HepG2 (cell line): ENCODE results near the gene HES6. TPM values are rescaled to one million over a fixed set of nuclear protein-coding genes. Genes with fewer than 3 reads are reported as not detected.

Source experiments
- E2F5 ChIP-seq: sonication (generic); formaldehyde crosslinking; conservative IDR thresholded peaks from 2 replicates; pipeline ENCODE4 v1.4.0; 2020; ENCODE audit warnings: missing genetic modification reagents
- ETS1 ChIP-seq: sonication (generic); formaldehyde crosslinking; IDR thresholded peaks from 2 replicates; pipeline ENCODE4 v1.4.0; 2020; ENCODE audit warnings: missing genetic modification reagents
- FOXK1 ChIP-seq: sonication (generic); formaldehyde crosslinking; IDR thresholded peaks from 2 replicates; pipeline ENCODE4 v1.4.0; 2020; ENCODE audit warnings: low read depth, missing genetic modification reagents, borderline replicate concordance
- GFI1 ChIP-seq: sonication (generic); formaldehyde crosslinking; IDR thresholded peaks from 2 replicates; pipeline ENCODE4 v1.5.0; 2020; ENCODE audit warnings: missing genetic modification reagents, mild to moderate bottlenecking, borderline replicate concordance
- HCFC1 ChIP-seq: fragments of 150-350 bp; IDR thresholded peaks from 2 replicates; pipeline ENCODE4 v1.6.1; 2014; ENCODE audit warnings: low read depth, low read length
- HOXA9 ChIP-seq: sonication (generic); formaldehyde crosslinking; IDR thresholded peaks from 2 replicates; pipeline ENCODE4 v1.8.1; 2022; ENCODE audit warnings: missing genetic modification reagents, mild to moderate bottlenecking, moderate library complexity, borderline replicate concordance
- MATR3 ChIP-seq: sonication (generic); formaldehyde crosslinking; IDR thresholded peaks from 2 replicates; pipeline ENCODE4 v1.4.0; 2020; ENCODE audit warnings: missing genetic modification reagents
- ONECUT2 ChIP-seq: sonication (generic); formaldehyde crosslinking; IDR thresholded peaks from 2 replicates; pipeline ENCODE4 v1.4.0; 2020; ENCODE audit warnings: missing genetic modification reagents
- PAX8 ChIP-seq: sonication (generic); formaldehyde crosslinking; IDR thresholded peaks from 2 replicates; pipeline ENCODE4 v1.8.0; 2022; ENCODE audit warnings: mild to moderate bottlenecking, missing genetic modification reagents, borderline replicate concordance
- PCBP2 ChIP-seq: fragments of 200-400 bp; formaldehyde crosslinking; optimal IDR thresholded peaks from 2 replicates; pipeline ENCODE3; 2018; ENCODE audit warnings: low read length, low read depth; ENCODE audit not compliant: poor library complexity, severe bottlenecking
- POLR2AphosphoS5 ChIP-seq: IDR thresholded peaks from 2 replicates; pipeline ENCODE4 v1.6.1; 2012; ENCODE audit warnings: low read depth, low read length
- PRDM15 ChIP-seq: sonication (generic); formaldehyde crosslinking; IDR thresholded peaks from 2 replicates; pipeline ENCODE4 v1.4.0; 2020; ENCODE audit warnings: missing genetic modification reagents
- PRDM4 ChIP-seq: sonication (generic); formaldehyde crosslinking; IDR thresholded peaks from 2 replicates; pipeline ENCODE4 v1.9.0; 2021; ENCODE audit warnings: missing genetic modification reagents, borderline replicate concordance
- RARA ChIP-seq: IDR thresholded peaks from 2 replicates; pipeline ENCODE4 v1.6.1; 2016; ENCODE audit warnings: missing genetic modification reagents, missing compliant biosample characterization
- REL ChIP-seq: sonication (generic); formaldehyde crosslinking; conservative IDR thresholded peaks from 2 replicates; pipeline ENCODE4 v1.8.0; 2022; ENCODE audit warnings: mild to moderate bottlenecking, missing genetic modification reagents, moderate library complexity
- RORA ChIP-seq: sonication (generic); formaldehyde crosslinking; IDR thresholded peaks from 2 replicates; pipeline ENCODE4 v1.5.0; 2020; ENCODE audit warnings: mild to moderate bottlenecking, missing genetic modification reagents, moderate library complexity
- SOX5 ChIP-seq: IDR thresholded peaks from 2 replicates; pipeline ENCODE4 v1.6.1; 2016; ENCODE audit warnings: borderline replicate concordance
- SP5 ChIP-seq: IDR thresholded peaks from 2 replicates; pipeline ENCODE4 v1.6.1; 2016; ENCODE audit warnings: low read depth, borderline replicate concordance
- ZMAT3 ChIP-seq: sonication (generic); formaldehyde crosslinking; conservative IDR thresholded peaks from 2 replicates; pipeline ENCODE4 v1.7.0; 2021; ENCODE audit warnings: missing genetic modification reagents
- ZNF30 ChIP-seq: sonication (generic); formaldehyde crosslinking; IDR thresholded peaks from 2 replicates; pipeline ENCODE4 v1.5.0; 2020; ENCODE audit warnings: mild to moderate bottlenecking, missing genetic modification reagents
- ZNF644 ChIP-seq: IDR thresholded peaks from 2 replicates; pipeline ENCODE4 v1.6.1; 2016; ENCODE audit warnings: low read depth
- ZNF816 ChIP-seq: sonication (generic); formaldehyde crosslinking; IDR thresholded peaks from 2 replicates; pipeline ENCODE4 v1.8.0; 2022; ENCODE audit warnings: missing genetic modification reagents, mild to moderate bottlenecking, borderline replicate concordance
- polyA plus RNA-seq, 8 experiments: library from polyadenylated mRNA; depleted of rRNA in 3 of 8; stranded (reverse) in 7 of 8; unstranded in 1 of 8; fragments of >200 nt; fragmentation: Illumina TruSeq in 4 of 8; extraction: Trizol in 4 of 8; gene quantifications; 2 replicates each; pipeline versions ENCODE4 v1.2.1 to v1.2.3, GENCODE V29; 2011 to 2016; ENCODE audit warnings: low read depth in 4 of 8, missing spikeins in 1 of 8, mixed read lengths in 1 of 8; ENCODE audit not compliant: insufficient read depth in 1 of 8
- total RNA-seq, 5 experiments: library from RNA; depleted of rRNA; stranded (reverse); fragments of >200 nt; fragmentation: Illumina TruSeq; extraction: Trizol; gene quantifications; 2 replicates each; pipeline ENCODE4 v1.2.3, GENCODE V29; 2016; ENCODE audit warnings: low read depth in 1 of 5

Gene HES6
- total and polyA plus RNA-seq, 2 of the 13 experiments (the other 11 are each of a cell fraction or from before 2014, with no cell fraction given) = 19.5 to 82.8 TPM

GRCh38 chr2:238239863-238240756, at the start of gene HES6 (continued):
- TF ChIP-seq ETS1 (CRISPR knock-in tag) (no peak), HOXA9 (CRISPR knock-in tag) (no peak), POLR2AphosphoS5 (peak; percentile 92), REL (no peak), ZNF816 (CRISPR knock-in tag) (no peak), E2F5 (CRISPR knock-in tag) (no peak), GFI1 (CRISPR knock-in tag) (peak; percentile 40; the same call in 1 of the 2 replicates), RARA (CRISPR knock-in tag) (no peak), MATR3 (no peak), PAX8 (CRISPR knock-in tag) (no peak), PCBP2 (no peak), ZMAT3 (CRISPR knock-in tag) (no peak), HCFC1 (no peak), RORA (CRISPR knock-in tag) (no peak), SP5 (CRISPR knock-in tag) (no peak), PRDM4 (no peak), ZNF644 (CRISPR knock-in tag) (no peak), FOXK1 (CRISPR knock-in tag) (no peak), PRDM15 (CRISPR knock-in tag) (peak; percentile 56; the same call in 1 of the 2 replicates), ZNF30 (CRISPR knock-in tag) (no peak), SOX5 (CRISPR knock-in tag) (no peak; the same call in 1 of the 2 replicates), ONECUT2 (CRISPR knock-in tag) (no peak)
